Panc1 (cell line): ENCODE results near the gene RIOK2. TPM values are rescaled to one million over a fixed set of nuclear protein-coding genes. Genes with fewer than 3 reads are reported as not detected.

Experiments used
- ATAC-seq: fragments of 200-7000 bp; cut with Tn5 transposase; 2 replicates; pipeline ENCODE4 v1.9.1; 2020; ENCODE audit warnings: mild to moderate bottlenecking, moderate library complexity
- BruUV-seq: library from RNA; stranded (reverse); fragments of 400-500 nt; replicated peaks from 2 replicates; lab custom pipeline; 2021; lab: Mats Ljungman, UMichigan
- CTCF ChIA-PET: fragments of 300-600 bp; sonication (Branson Sonifier 250); formaldehyde crosslinking; loops from one replicate; lab custom pipeline; 2022; ENCODE audit warnings: antibody characterized with exemption; lab: Charles Lee
- POLR2A ChIA-PET: fragments of 300-600 bp; sonication (Branson Sonifier 250); formaldehyde crosslinking; loops from one replicate; lab custom pipeline; 2022; ENCODE audit warnings: antibody characterized with exemption; lab: Charles Lee
- DNase-seq: peaks from one replicate; pipeline ENCODE4 v3.0.0-alpha.2; 2010; ENCODE audit warnings: low read depth, low spot score
- H3K27ac ChIP-seq: 2 replicates; pipeline ENCODE4 v1.5.1; 2011; ENCODE audit warnings: mild to moderate bottlenecking, low read length, inconsistent platforms
- H3K27me3 ChIP-seq: fragments of 200-500 bp; sonication (Bioruptor generic); 2 replicates; pipeline ENCODE4 v1.6.0; 2014; ENCODE audit warnings: low read length, inconsistent platforms; ENCODE audit not compliant: control insufficient read depth, insufficient read depth
- H3K36me3 ChIP-seq: fragments of 200-500 bp; sonication (Bioruptor generic); 2 replicates; pipeline ENCODE4 v1.5.1; 2014; ENCODE audit warnings: inconsistent platforms, mild to moderate bottlenecking, low read length, moderate library complexity; ENCODE audit not compliant: control insufficient read depth, insufficient read depth
- H3K4me1 ChIP-seq: 2 replicates; pipeline ENCODE4 v1.5.1; 2011; ENCODE audit warnings: inconsistent platforms, mild to moderate bottlenecking, low read length, moderate library complexity; ENCODE audit not compliant: control insufficient read depth, insufficient read depth
- H3K4me3 ChIP-seq, 2 experiments: 2 replicates each; pipeline ENCODE4 v1.5.1; 2011 to 2012; ENCODE audit warnings: low read depth in 2 of 2, low read length in 2 of 2, mild to moderate bottlenecking in 2 of 2, inconsistent platforms in 1 of 2, moderate library complexity in 1 of 2
- H3K9me3 ChIP-seq: fragments of 200-500 bp; sonication (Bioruptor generic); 2 replicates; pipeline ENCODE4 v1.5.1; 2014; ENCODE audit warnings: low read depth, mild to moderate bottlenecking, inconsistent platforms, low read length, moderate library complexity; ENCODE audit not compliant: control insufficient read depth, insufficient read depth
- POLR2AphosphoS5 ChIP-seq: IDR thresholded peaks from 2 replicates; pipeline ENCODE4 v1.6.1; 2012; ENCODE audit warnings: mild to moderate bottlenecking, low read depth, low read length, moderate library complexity
- SIN3A ChIP-seq: IDR thresholded peaks from 2 replicates; pipeline ENCODE4 v1.6.1; 2012; ENCODE audit warnings: low read depth, mild to moderate bottlenecking, low read length, moderate library complexity, borderline replicate concordance; ENCODE audit not compliant: insufficient read depth
- TCF7L2 ChIP-seq: IDR thresholded peaks from 2 replicates; pipeline ENCODE4 v1.6.1; 2011; ENCODE audit warnings: mild to moderate bottlenecking, low read depth, low read length, inconsistent platforms
- in situ Hi-C: cut with HindIII; loops from 2 replicates; pipeline ENCODE4 v1.10.0; 2016; ENCODE audit warnings: low sequenced_read_pairs, low pct_unique_long_range_greater_than_20kb
- intact Hi-C: fragments of 100-400 bp; cut with micrococcal nuclease; formaldehyde crosslinking; loops from one replicate; pipeline ENCODE4 v1.10.0; 2022; ENCODE audit not compliant: unreplicated experiment
- total RNA-seq: library from RNA; stranded (reverse); gene quantifications from one replicate; pipeline ENCODE4 v1.2.1, GENCODE V29; 2021; ENCODE audit not compliant: unreplicated experiment
- TF ChIP-seq, protein P1 (sequence below), 2 experiments: IDR thresholded peaks; 2 replicates each; pipeline ENCODE4 v1.6.1; 2011 to 2012; ENCODE audit warnings: low read depth in 2 of 2, control low read depth in 1 of 2, low read length in 1 of 2, mild to moderate bottlenecking in 1 of 2, moderate library complexity in 1 of 2; ENCODE audit not compliant: insufficient read depth in 1 of 2
- TF ChIP-seq, protein P2 (sequence below): fragments of 450-650 bp; IDR thresholded peaks from 2 replicates; pipeline ENCODE4 v1.5.1; 2017; ENCODE audit warnings: mild to moderate bottlenecking

RIOK2 gene
- total RNA-seq, 1 experiment from 2014 or later, result 32.5 TPM

DNA sequence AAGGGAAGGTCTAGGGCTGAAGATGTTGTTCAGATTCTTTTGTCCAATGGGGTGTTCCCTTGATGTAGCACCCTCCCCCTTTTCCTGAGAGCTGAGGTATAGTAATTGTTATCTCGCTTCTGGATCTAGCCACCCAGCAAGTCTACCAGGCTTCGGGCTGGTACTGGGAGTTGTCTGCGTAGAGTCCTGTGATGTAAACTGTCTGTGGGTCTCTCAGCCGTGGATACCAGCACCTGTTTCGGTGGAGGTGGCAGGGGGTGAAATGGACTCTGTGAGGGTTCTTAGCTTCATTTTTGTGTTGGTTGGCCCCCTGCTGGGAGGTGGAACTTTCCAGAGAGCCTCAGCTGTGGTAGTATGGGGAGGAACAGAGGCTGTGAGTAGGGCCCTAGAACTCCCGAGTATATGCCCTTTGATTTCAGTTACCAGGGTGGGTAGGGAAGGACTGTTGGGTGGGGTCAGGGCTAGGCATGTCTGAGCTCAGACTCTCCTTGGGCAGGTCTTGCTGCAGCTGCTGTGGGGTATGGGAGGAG is 25.2 kb upstream of the RIOK2 start:
- ChIA-PET POLR2A (no interaction called here), CTCF (no interaction called here)
- intact Hi-C loops, result no loop called here
- Histone ChIP-seq H3K36me3 (no peaks in the 10 kb centered on the region), H3K4me1 (no peaks in the 10 kb centered on the region), H3K9me3 (no peaks in the 10 kb centered on the region), H3K4me3 (no peak overlapping the region), H3K27me3 (no peaks in the 10 kb centered on the region), H3K27ac (no peak overlapping the region)
- in situ Hi-C loops, result no loop called here
- DNase-seq, result no peak
- no TSS peak for BruUV-seq
- TF ChIP-seq SIN3A, result no peak
- TF ChIP-seq POLR2AphosphoS5, result no peak
- TF ChIP-seq TCF7L2, result no peak
- TF ChIP-seq, protein P1, sequence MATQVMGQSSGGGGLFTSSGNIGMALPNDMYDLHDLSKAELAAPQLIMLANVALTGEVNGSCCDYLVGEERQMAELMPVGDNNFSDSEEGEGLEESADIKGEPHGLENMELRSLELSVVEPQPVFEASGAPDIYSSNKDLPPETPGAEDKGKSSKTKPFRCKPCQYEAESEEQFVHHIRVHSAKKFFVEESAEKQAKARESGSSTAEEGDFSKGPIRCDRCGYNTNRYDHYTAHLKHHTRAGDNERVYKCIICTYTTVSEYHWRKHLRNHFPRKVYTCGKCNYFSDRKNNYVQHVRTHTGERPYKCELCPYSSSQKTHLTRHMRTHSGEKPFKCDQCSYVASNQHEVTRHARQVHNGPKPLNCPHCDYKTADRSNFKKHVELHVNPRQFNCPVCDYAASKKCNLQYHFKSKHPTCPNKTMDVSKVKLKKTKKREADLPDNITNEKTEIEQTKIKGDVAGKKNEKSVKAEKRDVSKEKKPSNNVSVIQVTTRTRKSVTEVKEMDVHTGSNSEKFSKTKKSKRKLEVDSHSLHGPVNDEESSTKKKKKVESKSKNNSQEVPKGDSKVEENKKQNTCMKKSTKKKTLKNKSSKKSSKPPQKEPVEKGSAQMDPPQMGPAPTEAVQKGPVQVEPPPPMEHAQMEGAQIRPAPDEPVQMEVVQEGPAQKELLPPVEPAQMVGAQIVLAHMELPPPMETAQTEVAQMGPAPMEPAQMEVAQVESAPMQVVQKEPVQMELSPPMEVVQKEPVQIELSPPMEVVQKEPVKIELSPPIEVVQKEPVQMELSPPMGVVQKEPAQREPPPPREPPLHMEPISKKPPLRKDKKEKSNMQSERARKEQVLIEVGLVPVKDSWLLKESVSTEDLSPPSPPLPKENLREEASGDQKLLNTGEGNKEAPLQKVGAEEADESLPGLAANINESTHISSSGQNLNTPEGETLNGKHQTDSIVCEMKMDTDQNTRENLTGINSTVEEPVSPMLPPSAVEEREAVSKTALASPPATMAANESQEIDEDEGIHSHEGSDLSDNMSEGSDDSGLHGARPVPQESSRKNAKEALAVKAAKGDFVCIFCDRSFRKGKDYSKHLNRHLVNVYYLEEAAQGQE (IDR thresholded peaks at IDR 0.05; ENCODE audit: insufficient read depth in 1 of 2, low read depth in 2 of 2, low read length in 1 of 2), result no peak
- TF ChIP-seq, protein P2, sequence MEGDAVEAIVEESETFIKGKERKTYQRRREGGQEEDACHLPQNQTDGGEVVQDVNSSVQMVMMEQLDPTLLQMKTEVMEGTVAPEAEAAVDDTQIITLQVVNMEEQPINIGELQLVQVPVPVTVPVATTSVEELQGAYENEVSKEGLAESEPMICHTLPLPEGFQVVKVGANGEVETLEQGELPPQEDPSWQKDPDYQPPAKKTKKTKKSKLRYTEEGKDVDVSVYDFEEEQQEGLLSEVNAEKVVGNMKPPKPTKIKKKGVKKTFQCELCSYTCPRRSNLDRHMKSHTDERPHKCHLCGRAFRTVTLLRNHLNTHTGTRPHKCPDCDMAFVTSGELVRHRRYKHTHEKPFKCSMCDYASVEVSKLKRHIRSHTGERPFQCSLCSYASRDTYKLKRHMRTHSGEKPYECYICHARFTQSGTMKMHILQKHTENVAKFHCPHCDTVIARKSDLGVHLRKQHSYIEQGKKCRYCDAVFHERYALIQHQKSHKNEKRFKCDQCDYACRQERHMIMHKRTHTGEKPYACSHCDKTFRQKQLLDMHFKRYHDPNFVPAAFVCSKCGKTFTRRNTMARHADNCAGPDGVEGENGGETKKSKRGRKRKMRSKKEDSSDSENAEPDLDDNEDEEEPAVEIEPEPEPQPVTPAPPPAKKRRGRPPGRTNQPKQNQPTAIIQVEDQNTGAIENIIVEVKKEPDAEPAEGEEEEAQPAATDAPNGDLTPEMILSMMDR, result no peak
- no peak for ATAC-seq

DNA sequence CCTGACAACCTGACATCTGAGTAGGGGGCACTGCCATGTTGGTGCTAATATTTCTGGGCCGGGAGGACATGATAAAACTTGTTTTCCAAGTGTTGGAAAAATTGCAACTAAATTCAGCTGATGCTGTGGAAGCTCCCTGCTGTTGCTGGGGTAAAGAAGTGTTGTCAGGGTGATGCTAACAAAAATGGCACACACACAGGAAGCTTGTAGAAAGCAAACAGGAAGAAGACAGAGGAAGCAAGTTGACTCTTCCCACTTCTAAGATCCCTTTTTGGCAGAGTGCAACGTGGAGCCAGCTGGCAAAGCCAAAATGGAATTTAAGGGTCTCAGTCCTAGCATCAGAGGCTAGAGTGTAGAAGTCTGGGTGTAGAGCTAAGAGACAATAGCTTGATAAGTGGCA is 11.3 kb upstream of the RIOK2 start:
- H3K9me3 ChIP-seq, result no peaks in the 10 kb centered on the region
- H3K4me3 ChIP-seq, result 0 out of 4 replicates have a peak overlapping the region, but pooled peaks of 1 of the 2 experiments have one; percentile 0
- POLR2A ChIA-PET, result interaction anchor here (0.7 kb wide), 1 partner anchor 1616 kb away, joined by 4 read pairs; no protein-coding TSS in a partner anchor
- ATAC-seq (no peak), DNase-seq (no peak)
- no TSS peak for BruUV-seq
- in situ Hi-C loops, result no loop called here
- TF ChIP-seq, protein P2, result no peak
- TF ChIP-seq TCF7L2 (no peak), POLR2AphosphoS5 (no peak)
- peaks cover 10% of the 10 kb centered on the region; the same call in 1 of the 2 replicates for H3K4me1 ChIP-seq
- intact Hi-C loops, result no loop called here
- no peaks in the 10 kb centered on the region for H3K27me3 ChIP-seq
- CTCF ChIA-PET, result no interaction called here
- H3K27ac ChIP-seq, result peak overlapping the region; percentile 70
- H3K36me3 ChIP-seq, result no peaks in the 10 kb centered on the region
